DND-41 (cell line): ENCODE results near the gene S1PR2.

ENCODE experiments used
- ATAC-seq: fragments of 200-7000 bp; cut with Tn5 transposase; 3 replicates; pipeline ENCODE4 v1.9.1; 2021; ENCODE audit warnings: low read depth; ENCODE audit not compliant: insufficient read depth
- DNase-seq: peaks from one replicate; pipeline ENCODE4 v3.0.0-alpha.2; 2020
- H2AFZ ChIP-seq: 2 replicates; pipeline ENCODE4 v1.6.0; 2012; ENCODE audit warnings: low read depth, low read length
- H3K27ac ChIP-seq: 2 replicates; pipeline ENCODE4 v1.5.1; 2012; ENCODE audit warnings: low read length, inconsistent platforms
- H3K27me3 ChIP-seq: fragments of 200-600 bp; sonication (generic); 2 replicates; pipeline ENCODE4 v1.6.0; 2012; ENCODE audit warnings: low read length, mild to moderate bottlenecking, inconsistent platforms; ENCODE audit not compliant: insufficient read depth, poor library complexity
- H3K36me3 ChIP-seq: 2 replicates; pipeline ENCODE4 v1.5.1; 2012; ENCODE audit warnings: low read length, inconsistent platforms; ENCODE audit not compliant: insufficient read depth
- H3K4me1 ChIP-seq: 2 replicates; pipeline ENCODE4 v1.5.1; 2012; ENCODE audit warnings: mild to moderate bottlenecking, low read length; ENCODE audit not compliant: insufficient read depth
- H3K4me2 ChIP-seq: 2 replicates; pipeline ENCODE4 v1.6.0; 2012; ENCODE audit warnings: mild to moderate bottlenecking, moderate library complexity, low read length, inconsistent platforms; ENCODE audit not compliant: insufficient read depth
- H3K4me3 ChIP-seq, 2 experiments: fragments of 200-600 bp in 1 of 2; shearing (Covaris generic) in 1 of 2; 2 replicates each; pipeline ENCODE4 v1.5.1; 2012 to 2016; ENCODE audit warnings: inconsistent platforms in 2 of 2, low read length in 2 of 2, mild to moderate bottlenecking in 2 of 2, low read depth in 1 of 2, moderate library complexity in 1 of 2
- H3K79me2 ChIP-seq: 2 replicates; pipeline ENCODE4 v1.6.0; 2012; ENCODE audit warnings: low read length, inconsistent platforms; ENCODE audit not compliant: insufficient read depth
- H3K9ac ChIP-seq: 2 replicates; pipeline ENCODE4 v1.6.0; 2012; ENCODE audit warnings: low read depth, mild to moderate bottlenecking, inconsistent platforms, low read length, moderate library complexity
- H3K9me3 ChIP-seq: 2 replicates; pipeline ENCODE4 v1.5.1; 2012; ENCODE audit warnings: low read length, moderate library complexity, mild to moderate bottlenecking, inconsistent platforms; ENCODE audit not compliant: insufficient read depth, severe bottlenecking
- H4K20me1 ChIP-seq: 2 replicates; pipeline ENCODE4 v1.6.0; 2012; ENCODE audit warnings: low read length; ENCODE audit not compliant: insufficient read depth
- CTCF ChIP-seq: IDR thresholded peaks from 2 replicates; pipeline ENCODE4 v1.5.1; 2012; ENCODE audit warnings: borderline replicate concordance, low read length, moderate library complexity, mild to moderate bottlenecking; ENCODE audit not compliant: poor library complexity, severe bottlenecking; ENCODE audit errors: extremely low read depth
- EZH2 ChIP-seq: IDR thresholded peaks from 3 replicates; pipeline ENCODE4 v1.6.1; 2012; ENCODE audit warnings: borderline replicate concordance, low read depth, mild to moderate bottlenecking, moderate library complexity, low read length, inconsistent platforms; ENCODE audit not compliant: severe bottlenecking

S1PR2 gene

GRCh38 chr19:10259162-10259905, 28.2 kb upstream of the S1PR2 start:
- peaks cover 44% of the 10 kb centered on the region for H3K36me3 ChIP-seq
- no peak overlapping the region for H2AFZ ChIP-seq
- H3K4me1 ChIP-seq = peaks cover 1% of the 10 kb centered on the region; the same call in 1 of the 2 replicates
- H3K9ac ChIP-seq = no peak overlapping the region
- peak; percentile 93 for DNase-seq
- H3K27me3 ChIP-seq = no peaks in the 10 kb centered on the region
- no peak overlapping the region for H3K4me3 ChIP-seq
- H3K27ac ChIP-seq = no peak overlapping the region
- TF ChIP-seq CTCF = peak; percentile 83
- no peak for TF ChIP-seq EZH2
- H3K79me2 ChIP-seq = peaks cover 2% of the 10 kb centered on the region; the same call in 1 of the 2 replicates
- H3K9me3 ChIP-seq = no peaks in the 10 kb centered on the region
- peaks cover 8% of the 10 kb centered on the region; the same call in 1 of the 2 replicates for H4K20me1 ChIP-seq
- no peak overlapping the region for H3K4me2 ChIP-seq
- ATAC-seq = peak; percentile 85

- TF ChIP-seq EZH2 (no peak), CTCF (no peak)
Observed at GRCh38 chr19:10258080-10258710, 27.1 kb upstream of the S1PR2 start.

DNA sequence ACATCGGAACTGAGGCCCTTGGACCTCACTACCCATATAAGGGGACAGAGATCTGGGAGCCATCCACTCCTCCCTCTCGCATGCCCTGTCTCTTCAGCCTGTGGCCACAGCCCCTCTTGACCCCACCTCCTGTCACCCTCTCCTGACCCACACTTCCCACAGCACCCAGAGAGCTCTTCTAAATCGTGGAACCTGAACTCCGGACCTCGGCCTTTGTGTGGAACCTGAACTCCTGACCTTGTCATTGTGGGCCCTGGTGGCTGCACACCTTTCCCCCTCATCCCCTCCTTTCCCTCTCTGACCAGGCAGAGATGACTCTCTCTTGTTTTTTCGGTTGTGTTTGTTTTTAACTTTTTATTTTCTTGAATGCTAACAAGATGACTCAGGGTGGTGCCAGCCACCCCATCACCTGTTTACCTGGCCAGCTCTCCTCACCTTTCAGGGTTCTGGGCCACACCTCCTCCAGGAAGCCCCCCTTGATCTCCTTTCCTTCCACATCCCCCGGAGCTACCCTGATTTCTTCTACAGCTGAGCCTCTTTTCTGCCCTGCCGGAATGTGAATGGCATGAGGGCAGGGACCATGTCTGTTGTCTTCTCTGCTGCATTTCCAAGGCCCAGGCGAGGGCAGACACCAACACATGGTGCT, 26.0 kb upstream of the S1PR2 start:
- no peak overlapping the region for H3K4me3 ChIP-seq
- no peaks in the 10 kb centered on the region for H3K27me3 ChIP-seq
- H3K9me3 ChIP-seq = no peaks in the 10 kb centered on the region
- no peak overlapping the region for H3K9ac ChIP-seq
- peaks cover 23% of the 10 kb centered on the region for H3K79me2 ChIP-seq
- H3K4me1 ChIP-seq = peaks cover 19% of the 10 kb centered on the region
- peaks cover 17% of the 10 kb centered on the region; the same call in 1 of the 2 replicates for H4K20me1 ChIP-seq
- DNase-seq (no peak), ATAC-seq (no peak)
- no peak for TF ChIP-seq EZH2
- TF ChIP-seq CTCF = no peak
- H2AFZ ChIP-seq = no peak overlapping the region
- H3K36me3 ChIP-seq = peaks cover 53% of the 10 kb centered on the region
- no peak overlapping the region for H3K4me2 ChIP-seq
- no peak overlapping the region for H3K27ac ChIP-seq

More at GRCh38 chr19:10258080-10258710, 27.1 kb upstream of the S1PR2 start:
- H2AFZ ChIP-seq = no peak overlapping the region
- no peaks in the 10 kb centered on the region for H3K9me3 ChIP-seq
- H3K4me2 ChIP-seq = no peak overlapping the region
- H3K36me3 ChIP-seq = peaks cover 53% of the 10 kb centered on the region
- no peak for DNase-seq
- H3K27ac ChIP-seq = no peak overlapping the region
- H3K27me3 ChIP-seq = no peaks in the 10 kb centered on the region
- no peak overlapping the region for H3K9ac ChIP-seq
- ATAC-seq = 0 out of 3 replicates have a peak, but pooled peaks have one; percentile 15
- H4K20me1 ChIP-seq = peaks cover 12% of the 10 kb centered on the region; the same call in 1 of the 2 replicates
- peaks cover 11% of the 10 kb centered on the region; the same call in 1 of the 2 replicates for H3K4me1 ChIP-seq
- H3K79me2 ChIP-seq = peaks cover 13% of the 10 kb centered on the region; the same call in 1 of the 2 replicates
- no peak overlapping the region for H3K4me3 ChIP-seq
